ENCODE measurements around the gene ACTG1. TPM values are rescaled to one million over a fixed set of nuclear protein-coding genes. Genes with fewer than 3 reads are reported as not detected.

ACTG1 gene
- total RNA-seq, 1 experiment from 2014 or later, result 4,160 TPM

DNA sequence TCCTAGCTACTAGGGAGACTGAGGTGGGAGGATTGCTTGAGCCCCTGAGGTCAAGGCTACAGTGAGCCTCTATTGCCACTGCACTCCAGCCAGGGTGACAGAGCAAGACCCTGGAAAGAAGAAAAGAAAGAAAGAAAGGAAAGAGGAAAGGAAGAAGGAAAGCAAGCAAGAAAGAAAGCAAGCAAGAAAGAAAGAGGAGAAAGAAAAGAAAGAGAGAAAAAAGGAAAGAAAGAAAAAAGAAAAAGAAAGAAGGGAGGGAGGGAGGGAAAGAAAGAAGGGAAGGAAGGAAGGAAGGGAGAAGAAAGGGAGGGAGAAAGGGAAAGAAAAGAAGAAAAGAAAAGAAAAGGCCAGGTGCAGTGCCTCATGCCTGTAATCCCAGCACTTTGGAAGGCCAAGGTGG, 9.0 kb downstream of the ACTG1 start:
- no peak overlapping the region for H3K23ac ChIP-seq (ENCODE audit: insufficient read length, low read depth, low read length)
- no peak overlapping the region for H4K5ac ChIP-seq (ENCODE audit: insufficient read length, low read depth, low read length)
- H3K56ac ChIP-seq (ENCODE audit: insufficient read length, low read depth, low read length), result no peak overlapping the region
- H3K23me2 ChIP-seq (ENCODE audit: insufficient read length, low read depth, low read length, poor library complexity, severe bottlenecking), result no peaks in the 10 kb centered on the region
- H3K4me2 ChIP-seq (ENCODE audit: insufficient read depth, insufficient read length, low read length), result no peak overlapping the region
- Mint-ChIP-seq H3K4me1 (peaks cover 0 to 7% of the 10 kb centered on the region in 2 experiments; a peak in 2 of 4 replicates), H3K27me3 (ENCODE audit: low read depth) (peaks cover 11% of the 10 kb centered on the region), H3K9me3 (peaks cover 0 to 3% of the 10 kb centered on the region in 2 experiments; a peak in 1 of 5 replicates), H3K36me3 (ENCODE audit: insufficient read depth in 1 of 3, low read depth in 3 of 3) (peaks cover 1 to 8% (median 2%) of the 10 kb centered on the region in 3 experiments; a peak in 6 of 7 replicates), H3K4me3 (no peak overlapping the region), H3K27ac (no peak overlapping the region)
- H2BK20ac ChIP-seq (ENCODE audit: low read depth, low read length, poor library complexity, severe bottlenecking), result no peak overlapping the region
- no peak overlapping the region for H3K27ac ChIP-seq (ENCODE audit: insufficient read length, low read depth, low read length)
- no peak overlapping the region for H2BK120ac ChIP-seq (ENCODE audit: low read depth, low read length, poor library complexity, severe bottlenecking)
- H2BK12ac ChIP-seq (ENCODE audit: insufficient read length, low read depth, low read length), result no peak overlapping the region
- H3K4ac ChIP-seq (ENCODE audit: low read depth, low read length), result no peak overlapping the region
- no peaks in the 10 kb centered on the region for H3K9me3 ChIP-seq (ENCODE audit: control insufficient read depth, low read depth, low read length)
- H4K91ac ChIP-seq (ENCODE audit: insufficient read length, low read depth, low read length), result no peak overlapping the region
- H2AK5ac ChIP-seq (ENCODE audit: insufficient read length, low read length), result no peak overlapping the region
- TF ChIP-seq, protein P1, sequence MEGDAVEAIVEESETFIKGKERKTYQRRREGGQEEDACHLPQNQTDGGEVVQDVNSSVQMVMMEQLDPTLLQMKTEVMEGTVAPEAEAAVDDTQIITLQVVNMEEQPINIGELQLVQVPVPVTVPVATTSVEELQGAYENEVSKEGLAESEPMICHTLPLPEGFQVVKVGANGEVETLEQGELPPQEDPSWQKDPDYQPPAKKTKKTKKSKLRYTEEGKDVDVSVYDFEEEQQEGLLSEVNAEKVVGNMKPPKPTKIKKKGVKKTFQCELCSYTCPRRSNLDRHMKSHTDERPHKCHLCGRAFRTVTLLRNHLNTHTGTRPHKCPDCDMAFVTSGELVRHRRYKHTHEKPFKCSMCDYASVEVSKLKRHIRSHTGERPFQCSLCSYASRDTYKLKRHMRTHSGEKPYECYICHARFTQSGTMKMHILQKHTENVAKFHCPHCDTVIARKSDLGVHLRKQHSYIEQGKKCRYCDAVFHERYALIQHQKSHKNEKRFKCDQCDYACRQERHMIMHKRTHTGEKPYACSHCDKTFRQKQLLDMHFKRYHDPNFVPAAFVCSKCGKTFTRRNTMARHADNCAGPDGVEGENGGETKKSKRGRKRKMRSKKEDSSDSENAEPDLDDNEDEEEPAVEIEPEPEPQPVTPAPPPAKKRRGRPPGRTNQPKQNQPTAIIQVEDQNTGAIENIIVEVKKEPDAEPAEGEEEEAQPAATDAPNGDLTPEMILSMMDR (conservative IDR thresholded peaks at IDR 0.05), result no peak
- no peaks in the 10 kb centered on the region for H3K27me3 ChIP-seq (ENCODE audit: insufficient read depth, low read length)
- H4K8ac ChIP-seq (replicated peaks; ENCODE audit: insufficient read length, low read depth, low read length), result no peak overlapping the region
- H2BK5ac ChIP-seq (ENCODE audit: insufficient read length, low read length), result no peak overlapping the region
- no peak for DNase-seq
- no peaks in the 10 kb centered on the region for H3K79me1 ChIP-seq (ENCODE audit: insufficient read depth, low read depth, low read length, poor library complexity, severe bottlenecking)
- no peak overlapping the region for H3K18ac ChIP-seq (ENCODE audit: insufficient read length, low read depth, low read length)
- no peak overlapping the region for H3K14ac ChIP-seq (ENCODE audit: insufficient read depth, low read length)
- no peaks in the 10 kb centered on the region for H3K79me2 ChIP-seq (ENCODE audit: insufficient read depth, low read length)
- no peak overlapping the region for H2AFZ ChIP-seq (ENCODE audit: low read length)
- H3K9ac ChIP-seq (ENCODE audit: extremely low read depth, insufficient read length, low read length), result no peak overlapping the region
- no peaks in the 10 kb centered on the region for H4K20me1 ChIP-seq (ENCODE audit: control insufficient read depth, insufficient read depth, insufficient read length)
- no peaks in the 10 kb centered on the region for H3K4me1 ChIP-seq (ENCODE audit: insufficient read depth, low read length)
- no peak overlapping the region for H2BK15ac ChIP-seq (ENCODE audit: low read depth, low read length)
- H3T11ph ChIP-seq (ENCODE audit: low read length), result no peak overlapping the region

Data from H9 (cell line).